T-cell (primary cell): ENCODE measurements around the gene TMA7. TPM values are rescaled to one million over a fixed set of nuclear protein-coding genes. Genes with fewer than 3 reads are reported as not detected.

Source experiments
- ATAC-seq, 4 experiments: fragments of 200-7000 bp in 3 of 4; fragments of 150-1000 bp in 1 of 4; cut with Tn5 transposase; replicated peaks in 1 of 4; 1 replicate in 3 of 4; 2 replicates in 1 of 4; pipeline ENCODE4 v1.10.0; 2021; ENCODE audit warnings: moderate library complexity in 3 of 4, mild to moderate bottlenecking in 2 of 4, moderate number of reproducible peaks in 1 of 4
- CTCF ChIA-PET, 2 donors: fragments of 300-600 bp; sonication (Branson Sonifier 250); formaldehyde crosslinking; loops; one replicate each; lab custom pipeline; 2022; ENCODE audit warnings: antibody characterized with exemption in 2 of 2; lab: Charles Lee
- POLR2A ChIA-PET, 2 donors: fragments of 300-600 bp; sonication (Branson Sonifier 250); formaldehyde crosslinking; loops; one replicate each; lab custom pipeline; 2022; ENCODE audit warnings: antibody characterized with exemption in 2 of 2; lab: Charles Lee
- DNase-seq, 35 experiments: peaks; one replicate each; pipeline versions ENCODE4 v3.0.0 to v3.0.0-alpha.2; 2013 to 2023
- H3K27ac ChIP-seq: one replicate; pipeline ENCODE4 v1.5.1; 2013; ENCODE audit warnings: low read length
- H3K27me3 ChIP-seq, 2 experiments: replicated peaks in 1 of 2; 1 replicate in 1 of 2; 2 replicates in 1 of 2; pipeline versions ENCODE4 v1.6.1 to v1.7.0; 2013; ENCODE audit warnings: low read length in 1 of 2, mixed read lengths in 1 of 2; ENCODE audit not compliant: control insufficient read depth in 2 of 2, insufficient read depth in 2 of 2; ENCODE audit errors: extremely low read depth in 1 of 2
- H3K36me3 ChIP-seq, 2 donors: 1 replicate in 1 of 2; 2 replicates in 1 of 2; pipeline versions ENCODE4 v1.6.1 to v1.7.0; 2013; ENCODE audit warnings: low read length in 1 of 2; ENCODE audit not compliant: control insufficient read depth in 2 of 2, insufficient read depth in 1 of 2; ENCODE audit errors: extremely low read depth in 1 of 2
- H3K4me1 ChIP-seq, 2 experiments: 1 replicate in 1 of 2; 2 replicates in 1 of 2; pipeline versions ENCODE4 v1.6.1 to v1.7.0; 2013; ENCODE audit warnings: low read length in 2 of 2, mixed read lengths in 1 of 2; ENCODE audit not compliant: insufficient read depth in 2 of 2, control insufficient read depth in 1 of 2; ENCODE audit errors: extremely low read depth in 1 of 2
- H3K4me3 ChIP-seq, 2 donors: 1 replicate in 1 of 2; 2 replicates in 1 of 2; pipeline versions ENCODE4 v1.5.1 to v1.7.0; 2013; ENCODE audit warnings: mild to moderate bottlenecking in 2 of 2, low read length in 1 of 2, moderate library complexity in 1 of 2; ENCODE audit not compliant: control insufficient read depth in 1 of 2; ENCODE audit errors: extremely low read depth in 1 of 2
- H3K9me3 ChIP-seq: 2 replicates; pipeline ENCODE4 v1.7.0; 2013
- H3K27ac Mint-ChIP-seq, 2 donors: one replicate each; pipeline ENCODE4 v1.8.0; 2020 to 2021; ENCODE audit warnings: mild to moderate bottlenecking in 2 of 2, mixed read lengths in 2 of 2
- H3K27me3 Mint-ChIP-seq, 2 donors: one replicate each; pipeline ENCODE4 v1.8.0; 2021 to 2022; ENCODE audit warnings: mixed read lengths in 2 of 2
- H3K36me3 Mint-ChIP-seq: one replicate; pipeline ENCODE4 v1.8.0; 2021; ENCODE audit warnings: mixed read lengths
- H3K4me1 Mint-ChIP-seq, 3 donors: one replicate each; pipeline ENCODE4 v1.8.0; 2020 to 2022; ENCODE audit warnings: mixed read lengths in 3 of 3, mild to moderate bottlenecking in 1 of 3
- H3K4me3 Mint-ChIP-seq, 3 donors: one replicate each; pipeline ENCODE4 v1.8.0; 2020 to 2022; ENCODE audit warnings: mild to moderate bottlenecking in 3 of 3, mixed read lengths in 3 of 3, moderate library complexity in 3 of 3
- H3K9me3 Mint-ChIP-seq, 3 donors: one replicate each; pipeline ENCODE4 v1.8.0; 2020 to 2022; ENCODE audit warnings: mixed read lengths in 3 of 3
- WGBS: methylation state at CpG from one replicate; pipeline ENCODE4 v1.1.5; 2013; ENCODE audit warnings: missing lambda C conversion rate; ENCODE audit not compliant: insufficient coverage; 5-methylcytosine and 5-hydroxymethylcytosine counted together
- total RNA-seq, 35 experiments: library from RNA in 6 of 35; stranded (reverse) in 6 of 35; fragments of 120-200 nt in 1 of 35; gene quantifications; one replicate each; pipeline versions ENCODE4 v1.2.1 to v1.2.4 and lab custom pipeline; 2013 to 2026

TMA7 gene
- total RNA-seq, 5 donors from 2014 or later (not counting 1 experiment from before 2014, with no cell fraction given): 216 to 245 (median 229) TPM

DNA sequence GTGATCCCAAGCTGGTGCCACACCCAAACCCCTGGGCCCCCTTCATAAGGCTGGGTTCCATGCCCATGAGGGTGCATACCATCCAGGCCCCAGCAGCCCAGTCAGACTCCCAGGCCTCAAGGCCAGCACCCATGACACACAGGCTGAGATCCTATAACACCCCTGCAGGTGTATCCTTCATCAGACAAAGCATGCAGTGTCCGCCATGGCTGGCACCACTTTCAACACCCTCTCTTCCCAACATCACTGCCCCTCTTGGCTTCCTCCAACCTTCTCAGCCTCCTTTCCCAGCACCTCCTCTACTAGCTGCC lies 3.6 kb upstream of the TMA7 start:
- peaks cover 8 to 46% of the 10 kb centered on the region in 2 experiments for H3K4me1 ChIP-seq

DNA sequence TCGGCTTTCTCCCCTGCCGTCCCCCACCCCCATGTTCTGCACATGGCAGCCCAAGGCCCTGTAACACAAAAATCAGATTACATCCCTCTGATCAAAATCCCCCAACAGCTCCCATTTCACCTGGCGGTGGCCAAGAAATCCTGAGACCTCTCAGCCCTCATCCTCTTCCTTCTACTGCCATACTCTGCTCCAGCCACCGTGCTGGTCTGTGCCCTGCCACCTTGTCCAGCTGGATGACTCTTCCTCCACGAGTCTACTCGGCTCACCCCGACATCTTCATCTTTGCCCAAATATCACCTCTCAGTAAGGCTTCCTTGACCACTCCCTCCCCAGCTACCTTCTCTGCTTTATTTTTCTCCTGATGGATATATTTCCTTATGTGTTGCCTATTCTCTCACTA lies 3.2 kb upstream of the TMA7 start:
- no peak overlapping the region for H3K4me3 Mint-ChIP-seq
- H3K4me1 Mint-ChIP-seq: peaks cover 33 to 41% (median 37%) of the 10 kb centered on the region in 3 donors
- no peak for ATAC-seq
- Histone ChIP-seq H3K27ac (no peak overlapping the region), H3K27me3 (no peaks in the 10 kb centered on the region), H3K36me3 (peaks cover 6 to 23% of the 10 kb centered on the region in 2 donors), H3K9me3 (no peaks in the 10 kb centered on the region), H3K4me1 (peaks cover 12 to 50% of the 10 kb centered on the region in 2 experiments), H3K4me3 (no peak overlapping the region)
- WGBS: 93% methylated on average over 7 of the region's 7 CpGs
- no peak overlapping the region for H3K27ac Mint-ChIP-seq
- POLR2A ChIA-PET: no interaction called here
- no peaks in the 10 kb centered on the region for H3K27me3 Mint-ChIP-seq
- H3K9me3 Mint-ChIP-seq: no peaks in the 10 kb centered on the region
- DNase-seq: no peak
- peaks cover 8% of the 10 kb centered on the region for H3K36me3 Mint-ChIP-seq
- CTCF ChIA-PET: interaction anchor here (0.8 to 3.0 kb wide), 25 partner anchors 9 to 196 kb away, joined by 3 to 113 read pairs (median 11); partner anchors contain the start of genes ATRIP (in 1 of the 2), PFKFB4 (in 1 of the 2), SHISA5 (in 1 of the 2) and ZNF589 (in 1 of the 2)

More for the DNA sequence above, 3.6 kb upstream of the TMA7 start:
- H3K27ac ChIP-seq: peak overlapping the region; percentile 34
- Mint-ChIP-seq H3K27ac (no peak overlapping the region), H3K36me3 (peaks cover 8% of the 10 kb centered on the region), H3K4me1 (peaks cover 29 to 36% (median 33%) of the 10 kb centered on the region in 3 donors), H3K4me3 (no peak overlapping the region), H3K27me3 (no peaks in the 10 kb centered on the region), H3K9me3 (no peaks in the 10 kb centered on the region)
- ATAC-seq: no peak
- WGBS: 72% methylated on average over 1 of the region's 1 CpG
- no peaks in the 10 kb centered on the region for H3K9me3 ChIP-seq
- CTCF ChIA-PET: interaction anchor here (0.6 to 3.0 kb wide), 63 partner anchors 9 to 242 kb away, joined by 3 to 113 read pairs (median 4); partner anchors contain the start of genes ATRIP (in 1 of the 2), PFKFB4 (in 1 of the 2), SHISA5 (in 1 of the 2) and ZNF589 (in 1 of the 2)
- POLR2A ChIA-PET: interaction anchor here (0.6 to 1.0 kb wide), 2 partner anchors 9 to 164 kb away, joined by 3 read pairs; no protein-coding TSS in a partner anchor
- no peak for DNase-seq
- peaks cover 6 to 18% of the 10 kb centered on the region in 2 donors for H3K36me3 ChIP-seq
- no peak overlapping the region for H3K4me3 ChIP-seq
- H3K27me3 ChIP-seq: no peaks in the 10 kb centered on the region

DNA sequence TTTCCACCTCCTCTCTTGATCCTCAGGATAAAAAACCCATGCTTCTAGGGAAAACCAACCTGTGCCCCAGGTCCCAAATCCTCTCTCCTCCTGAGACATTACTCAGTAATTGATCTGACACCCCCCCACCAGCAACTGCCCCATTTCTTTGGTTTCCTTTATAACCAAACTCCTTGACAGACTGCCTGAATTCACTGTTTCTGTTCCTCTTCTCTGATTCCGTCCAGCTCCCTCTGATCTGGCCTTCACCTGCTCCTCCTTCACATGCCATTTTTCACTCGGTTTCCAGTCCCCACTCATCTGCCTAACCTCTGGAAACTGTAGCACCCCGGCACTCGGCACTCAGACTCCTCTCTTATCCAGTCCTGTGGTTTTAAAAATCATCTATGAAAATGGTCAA lies 2.2 kb upstream of the TMA7 start:
- Histone ChIP-seq H3K9me3 (no peaks in the 10 kb centered on the region), H3K4me1 (peaks cover 12 to 56% of the 10 kb centered on the region in 2 experiments), H3K27me3 (no peaks in the 10 kb centered on the region), H3K36me3 (peaks cover 7 to 21% of the 10 kb centered on the region in 2 donors), H3K4me3 (no peak overlapping the region), H3K27ac (no peak overlapping the region)
- H3K4me1 Mint-ChIP-seq: peaks cover 38 to 47% (median 42%) of the 10 kb centered on the region in 3 donors
- ChIA-PET POLR2A (interaction anchor here in 1 of 2 donors (0.7 kb wide), 1 partner anchor 234 kb away, joined by 4 read pairs; no protein-coding TSS in a partner anchor), CTCF (interaction anchor here in 1 of 2 donors (2.7 to 3.0 kb wide), 2 partner anchors 37 to 161 kb away, joined by 15 to 113 read pairs; no protein-coding TSS in a partner anchor)
- peak overlapping the region in 1 of 2 donors; percentile 17 for H3K27ac Mint-ChIP-seq
- H3K36me3 Mint-ChIP-seq: peaks cover 8% of the 10 kb centered on the region
- no peak overlapping the region for H3K4me3 Mint-ChIP-seq
- H3K27me3 Mint-ChIP-seq: no peaks in the 10 kb centered on the region
- H3K9me3 Mint-ChIP-seq: no peaks in the 10 kb centered on the region
- WGBS: 89% methylated on average over 1 of the region's 4 CpGs
- ATAC-seq (no peak), DNase-seq (no peak)

DNA sequence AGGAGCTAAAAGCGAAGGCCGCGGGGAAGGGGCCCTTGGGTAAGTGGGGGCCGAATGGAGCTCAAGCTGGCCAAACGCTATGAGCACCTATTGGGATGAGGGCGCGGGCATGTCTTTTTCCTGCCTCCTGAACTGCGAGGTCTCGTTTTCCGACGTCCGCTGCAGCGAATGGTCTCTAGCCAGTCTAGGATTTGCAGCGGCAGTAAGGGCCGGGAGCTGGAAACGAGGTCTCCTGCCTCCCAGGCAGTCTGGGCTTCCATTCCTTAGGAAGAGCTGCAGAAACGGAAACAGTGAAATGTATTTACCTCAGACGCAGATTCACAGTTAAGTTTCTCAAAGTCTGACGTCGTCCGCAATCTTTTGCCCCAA lies 517 bp downstream of the TMA7 start:
- H3K27ac Mint-ChIP-seq: peak overlapping the region; percentile 98 to 99
- no peaks in the 10 kb centered on the region for H3K9me3 Mint-ChIP-seq
- peaks cover 12 to 47% of the 10 kb centered on the region in 2 experiments for H3K4me1 ChIP-seq
- peak overlapping the region; percentile 80 to 90 for H3K4me3 ChIP-seq
- peak in 2 of 35 experiments; percentile 15 to 47 for DNase-seq
- peaks cover 10% of the 10 kb centered on the region for H3K36me3 Mint-ChIP-seq
- under 1% methylated on average over 18 of the region's 21 CpGs for WGBS
- H3K36me3 ChIP-seq: peaks cover 5 to 34% of the 10 kb centered on the region in 2 donors
- no peaks in the 10 kb centered on the region for H3K9me3 ChIP-seq
- ATAC-seq: peak; percentile 2 to 6 (median 4)
- ChIA-PET CTCF (interaction anchor here (1.2 to 2.1 kb wide), 4 partner anchors 40 to 172 kb away, joined by 5 to 16 read pairs (median 6); partner anchors contain the start of gene PFKFB4 (in 1 of the 2)), POLR2A (interaction anchor here (0.7 to 1.9 kb wide), 3 partner anchors 26 to 172 kb away, joined by 3 to 10 read pairs (median 4); no protein-coding TSS in a partner anchor)
- H3K27me3 Mint-ChIP-seq: no peaks in the 10 kb centered on the region
- H3K4me1 Mint-ChIP-seq: peaks cover 28 to 42% (median 36%) of the 10 kb centered on the region in 3 donors
- H3K27ac ChIP-seq: peak overlapping the region; percentile 93
- peak overlapping the region; percentile 81 to 96 (median 89) for H3K4me3 Mint-ChIP-seq
- no peaks in the 10 kb centered on the region for H3K27me3 ChIP-seq

DNA sequence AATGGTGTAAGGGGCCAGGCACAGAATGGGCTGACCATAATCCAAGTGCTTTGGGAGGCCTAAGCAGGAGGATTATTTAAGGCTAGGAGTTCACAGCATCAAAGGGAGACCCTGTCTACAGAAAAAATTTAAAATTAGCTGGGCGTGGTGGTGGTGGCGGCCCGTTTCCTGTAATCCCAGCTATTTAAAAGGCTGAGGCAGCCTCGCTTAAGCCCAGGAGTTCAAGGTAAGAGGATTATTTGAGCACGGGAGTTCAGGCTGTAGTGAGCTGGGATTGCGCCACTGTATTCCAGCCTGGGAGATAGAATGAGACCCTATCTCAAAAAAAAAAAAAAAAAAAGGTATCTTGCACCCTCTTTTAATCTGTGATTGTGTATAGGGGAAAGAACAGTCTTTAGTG lies 1.9 kb downstream of the TMA7 start:
- no peaks in the 10 kb centered on the region for H3K27me3 ChIP-seq
- Mint-ChIP-seq H3K27me3 (no peaks in the 10 kb centered on the region), H3K4me3 (peak overlapping the region; percentile 81 to 96 (median 89)), H3K36me3 (peaks cover 10% of the 10 kb centered on the region), H3K9me3 (no peaks in the 10 kb centered on the region), H3K4me1 (peaks cover 38 to 53% (median 47%) of the 10 kb centered on the region in 3 donors), H3K27ac (peak overlapping the region; percentile 98 to 99)
- peak overlapping the region in 1 of 2 donors; percentile 90 for H3K4me3 ChIP-seq
- ATAC-seq (no peak), DNase-seq (no peak)
- peaks cover 5 to 34% of the 10 kb centered on the region in 2 donors for H3K36me3 ChIP-seq
- no peaks in the 10 kb centered on the region for H3K9me3 ChIP-seq
- peaks cover 20 to 46% of the 10 kb centered on the region in 2 experiments for H3K4me1 ChIP-seq
- ChIA-PET POLR2A (interaction anchor here (0.7 kb wide), 3 partner anchors 116 to 1440 kb away, joined by 4 to 16 read pairs (median 6); no protein-coding TSS in a partner anchor), CTCF (interaction anchor here in 1 of 2 donors (0.7 kb wide), 1 partner anchor 40 kb away, joined by 5 read pairs; no protein-coding TSS in a partner anchor)
- WGBS: 74% methylated on average over 3 of the region's 6 CpGs
- peak overlapping the region; percentile 93 for H3K27ac ChIP-seq

DNA sequence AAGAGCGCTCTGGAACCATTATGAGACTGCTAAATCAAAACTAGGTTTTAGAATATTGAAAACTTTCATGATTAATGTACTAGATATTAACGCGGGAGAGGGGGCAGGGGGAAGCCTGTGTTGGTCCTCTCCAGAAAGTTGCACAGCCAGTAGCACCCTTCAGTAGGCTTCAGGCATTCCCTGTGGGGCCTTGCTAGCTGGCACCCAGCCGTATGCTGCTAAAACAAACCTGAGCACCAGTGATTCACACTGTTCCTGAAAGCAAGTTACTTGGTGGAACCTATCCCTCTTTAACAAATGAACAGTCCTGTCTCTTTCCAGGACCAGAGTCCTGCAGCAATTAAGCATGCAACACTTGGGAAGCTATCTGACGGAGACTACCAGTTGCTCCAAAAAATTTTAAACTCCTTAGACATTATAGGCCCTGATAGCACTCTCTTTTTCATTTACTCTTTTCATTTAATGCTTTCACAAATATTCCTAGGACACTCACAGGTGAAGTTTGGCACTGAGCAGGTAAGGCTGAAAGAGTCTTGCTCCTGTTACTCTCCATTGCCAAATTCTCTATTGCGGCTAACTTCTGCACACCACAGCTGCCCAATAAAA lies 5.3 kb downstream of the TMA7 start:
- ChIA-PET POLR2A (interaction anchor here in 1 of 2 donors (0.6 kb wide), 1 partner anchor 9 kb away, joined by 3 read pairs; no protein-coding TSS in a partner anchor), CTCF (interaction anchor here (0.6 to 2.4 kb wide), 4 partner anchors 9 to 44 kb away, joined by 4 to 27 read pairs (median 5); no protein-coding TSS in a partner anchor)
- H3K36me3 Mint-ChIP-seq: peaks cover 10% of the 10 kb centered on the region
- ATAC-seq (no peak), DNase-seq (no peak)
- peaks cover 5 to 34% of the 10 kb centered on the region in 2 donors for H3K36me3 ChIP-seq
- peak overlapping the region; percentile 76 to 97 (median 84) for H3K4me3 Mint-ChIP-seq
- no peaks in the 10 kb centered on the region for H3K9me3 ChIP-seq
- H3K9me3 Mint-ChIP-seq: no peaks in the 10 kb centered on the region
- H3K27ac ChIP-seq: peak overlapping the region; percentile 34
- peaks cover 23 to 42% of the 10 kb centered on the region in 2 experiments for H3K4me1 ChIP-seq
- WGBS: 82% methylated on average over 4 of the region's 6 CpGs
- H3K4me3 ChIP-seq: no peak overlapping the region
- no peaks in the 10 kb centered on the region for H3K27me3 Mint-ChIP-seq
- H3K27ac Mint-ChIP-seq: peak overlapping the region; percentile 85 to 86
- peaks cover 44 to 52% (median 52%) of the 10 kb centered on the region in 3 donors for H3K4me1 Mint-ChIP-seq
- H3K27me3 ChIP-seq: no peaks in the 10 kb centered on the region
